ENCODE results near the gene SLC35E1.

SLC35E1 gene

DNA sequence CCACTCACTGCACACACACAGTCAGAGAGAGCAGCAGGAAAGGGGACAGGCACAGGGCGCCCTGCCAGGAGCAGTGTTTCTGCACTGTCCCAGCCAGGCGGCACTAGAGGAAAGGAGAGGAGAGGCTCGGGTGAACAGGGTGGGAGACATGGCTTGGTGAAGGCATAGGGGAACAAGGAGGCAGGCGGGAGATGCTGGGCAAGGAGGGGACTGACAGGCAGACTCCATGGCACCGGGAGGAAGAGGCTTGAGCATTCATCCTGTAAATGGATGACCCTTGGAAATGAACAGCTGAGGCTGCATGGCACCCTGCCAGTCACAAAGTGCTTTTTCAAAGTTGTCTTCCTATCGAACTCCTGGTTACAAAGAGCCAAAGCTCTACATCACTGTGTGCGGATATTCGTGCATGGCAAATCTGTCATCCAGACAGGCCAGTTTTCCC, 33.4 kb upstream of the SLC35E1 start:
- no peak for DNase-seq (ENCODE audit: low spot score)
- TF ChIP-seq CTCF (IDR thresholded peaks at IDR 0.05; ENCODE audit: extremely low read depth, missing control alignments), result no peak

- TF ChIP-seq CTCF (IDR thresholded peaks at IDR 0.05; ENCODE audit: extremely low read depth, missing control alignments), result no peak
- DNase-seq (ENCODE audit: low spot score), result no peak
These were observed 32.9 kb upstream of the SLC35E1 start for GRCh38 chr19:16605115-16605514.

GRCh38 chr19:16604615-16605014, 32.4 kb upstream of the SLC35E1 start:
- DNase-seq (ENCODE audit: low spot score), result no peak
- no peak for TF ChIP-seq CTCF (IDR thresholded peaks at IDR 0.05; ENCODE audit: extremely low read depth, missing control alignments)

DNA sequence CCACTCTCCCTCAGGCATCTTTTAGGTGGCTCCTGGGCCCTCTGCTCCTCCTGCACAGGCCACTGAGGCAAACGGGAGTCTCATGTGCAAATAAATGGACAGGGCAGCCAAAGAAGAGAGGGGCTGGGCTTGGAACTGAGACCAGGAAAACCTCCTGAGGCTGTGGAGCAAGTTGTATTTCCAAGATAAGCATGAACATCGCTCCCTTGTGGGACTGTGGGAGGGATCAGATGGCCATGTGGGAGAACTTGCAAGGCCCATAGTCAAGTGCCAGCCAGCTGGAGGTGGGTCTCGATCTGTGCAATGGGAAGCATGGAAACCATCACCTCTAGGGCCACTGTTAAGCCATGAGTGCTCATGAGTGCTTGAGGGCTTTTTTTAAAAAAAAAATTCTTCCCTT, 30.9 kb upstream of the SLC35E1 start:
- TF ChIP-seq CTCF (IDR thresholded peaks at IDR 0.05; ENCODE audit: extremely low read depth, missing control alignments), result no peak
- no peak for DNase-seq (ENCODE audit: low spot score)

GRCh38 chr19:16601378-16602052, 29.3 kb upstream of the SLC35E1 start:
- no peak for TF ChIP-seq CTCF (IDR thresholded peaks at IDR 0.05; ENCODE audit: extremely low read depth, missing control alignments)
- DNase-seq (ENCODE audit: low spot score), result no peak

DNA sequence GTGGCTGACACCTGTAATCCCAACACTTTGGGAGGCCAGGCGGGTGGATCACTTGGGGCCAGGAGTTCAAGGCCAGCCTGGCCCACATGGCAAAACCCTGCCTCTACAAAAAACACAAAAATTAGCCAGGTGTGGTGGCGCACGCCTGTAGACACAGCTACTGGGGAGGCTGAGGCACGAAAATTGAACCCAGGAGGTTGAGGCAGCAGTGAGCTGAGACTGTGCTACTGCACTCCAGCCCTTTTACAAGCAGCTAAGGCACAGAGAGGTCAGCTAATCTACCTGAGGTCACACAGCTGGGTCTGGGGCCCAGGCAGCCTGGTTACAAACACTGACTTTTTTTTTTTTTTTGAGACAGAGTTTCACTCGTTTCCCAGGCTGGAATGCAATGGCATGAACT, 28.6 kb upstream of the SLC35E1 start:
- TF ChIP-seq CTCF (IDR thresholded peaks at IDR 0.05; ENCODE audit: extremely low read depth, missing control alignments), result no peak
- DNase-seq (ENCODE audit: low spot score), result no peak

GRCh38 chr19:16599655-16600346, 27.6 kb upstream of the SLC35E1 start:
- no peak for TF ChIP-seq CTCF (IDR thresholded peaks at IDR 0.05; ENCODE audit: extremely low read depth, missing control alignments)
- no peak for DNase-seq (ENCODE audit: low spot score)

All from GM20000 (cell line).